PC-3 (cell line): Measurements from ENCODE around the gene PHRF1.

ENCODE experiments used
- CTCF ChIP-seq: fragments of 300-600 bp; sonication (generic); conservative IDR thresholded peaks from 2 replicates; pipeline ENCODE4 v1.5.1; 2017; ENCODE audit warnings: antibody characterized with exemption, low read depth, mild to moderate bottlenecking, low read length
- EZH2 ChIP-seq: fragments of 300-600 bp; sonication (generic); IDR thresholded peaks from one replicate; pipeline ENCODE4 v1.6.1; 2017; ENCODE audit warnings: antibody characterized with exemption, mild to moderate bottlenecking, low read length; ENCODE audit not compliant: unreplicated experiment
- EZH2phosphoT487 ChIP-seq: fragments of 300-600 bp; sonication (generic); IDR thresholded peaks from 2 replicates; pipeline ENCODE4 v1.6.1; 2018; ENCODE audit warnings: mild to moderate bottlenecking, antibody characterized with exemption, low read length, borderline replicate concordance

- TF ChIP-seq CTCF = no peak
- TF ChIP-seq EZH2phosphoT487 = no peak
- TF ChIP-seq EZH2 = no peak
These were observed 49.5 kb downstream of the PHRF1 start for GRCh38 chr11:625636-626268.
